Measurements from ENCODE around the gene FRMD1.

The FRMD1 gene

GRCh38 chr6:168026925-168027324, 52.1 kb downstream of the FRMD1 start:
- DNase-seq (ENCODE audit: low spot score) = peak; percentile 21

- peak; percentile 38 for DNase-seq (ENCODE audit: low spot score)
Observed at GRCh38 chr6:168025831-168026710, 52.9 kb downstream of the FRMD1 start.

- peak; percentile 29 for DNase-seq (ENCODE audit: low spot score)
Observed at GRCh38 chr6:168024951-168025510, 54.0 kb downstream of the FRMD1 start.

GRCh38 chr6:168022488-168023321, 56.3 kb downstream of the FRMD1 start:
- DNase-seq (ENCODE audit: low spot score) = peak; percentile 14

GRCh38 chr6:168021581-168021980, 57.4 kb downstream of the FRMD1 start:
- peak; percentile 7 for DNase-seq (ENCODE audit: low spot score)

GRCh38 chr6:168020242-168020641, 58.8 kb downstream of the FRMD1 start:
- no peak for DNase-seq (ENCODE audit: low spot score)

GRCh38 chr6:168018664-168019063, 60.3 kb downstream of the FRMD1 start:
- DNase-seq (ENCODE audit: low spot score) = peak; percentile 37

- DNase-seq (ENCODE audit: low spot score) = peak; percentile 1
Observed at GRCh38 chr6:168017629-168018028, 61.4 kb downstream of the FRMD1 start.

- peak; percentile 36 for DNase-seq (ENCODE audit: low spot score)
Observed at GRCh38 chr6:168016721-168017525, 62.1 kb downstream of the FRMD1 start.

- peak; percentile 22 for DNase-seq (ENCODE audit: low spot score)
Observed at GRCh38 chr6:168016176-168016620, 62.8 kb downstream of the FRMD1 start.

GRCh38 chr6:168015482-168016175, 63.4 kb downstream of the FRMD1 start:
- DNase-seq (ENCODE audit: low spot score) = no peak

- DNase-seq (ENCODE audit: low spot score) = peak; percentile 15
Observed at GRCh38 chr6:168015009-168015408, 64.0 kb downstream of the FRMD1 start.

- no peak for DNase-seq (ENCODE audit: low spot score)
Observed at GRCh38 chr6:168014428-168014827, 64.6 kb downstream of the FRMD1 start.

GRCh38 chr6:168013250-168013915, 65.6 kb downstream of the FRMD1 start:
- DNase-seq (ENCODE audit: low spot score) = peak; percentile 23

- no peak for DNase-seq (ENCODE audit: low spot score)
Observed at GRCh38 chr6:168012431-168013249, 66.4 kb downstream of the FRMD1 start.

GRCh38 chr6:168011291-168011690, 67.7 kb downstream of the FRMD1 start:
- no peak for DNase-seq (ENCODE audit: low spot score)

- no peak for DNase-seq (ENCODE audit: low spot score)
Observed at GRCh38 chr6:168009331-168009730, 69.7 kb downstream of the FRMD1 start.

GRCh38 chr6:168007592-168008338, 71.2 kb downstream of the FRMD1 start:
- no peak for DNase-seq (ENCODE audit: low spot score)

GRCh38 chr6:168005796-168006195, 73.2 kb downstream of the FRMD1 start:
- no peak for DNase-seq (ENCODE audit: low spot score)

All from ecto neural progenitor cell (in vitro differentiated cells).